DOHH2 (cell line): ENCODE measurements around the gene LRIF1.

ENCODE experiments used
- H3F3A ChIP-seq: fragments of 200-600 bp; sonication (generic), shearing (Covaris generic); 2 replicates; pipeline ENCODE4 v1.6.0; 2016; ENCODE audit warnings: antibody characterized with exemption, mild to moderate bottlenecking; ENCODE audit not compliant: control insufficient read depth, insufficient read depth
- H3K27ac ChIP-seq: fragments of 200-600 bp; sonication (generic); 2 replicates; pipeline ENCODE4 v1.5.1; 2014; ENCODE audit warnings: low read depth, mild to moderate bottlenecking, low read length, moderate library complexity
- H3K27me3 ChIP-seq: fragments of 200-600 bp; sonication (generic); 2 replicates; pipeline ENCODE4 v1.6.1; 2014; ENCODE audit warnings: mild to moderate bottlenecking, low read length, mixed read lengths; ENCODE audit not compliant: control insufficient read depth
- H3K36me3 ChIP-seq: fragments of 200-600 bp; sonication (generic); 2 replicates; pipeline ENCODE4 v1.6.1; 2014; ENCODE audit warnings: mild to moderate bottlenecking, low read length, moderate library complexity, mixed read lengths; ENCODE audit not compliant: control insufficient read depth
- H3K4me1 ChIP-seq: fragments of 200-600 bp; sonication (generic); 2 replicates; pipeline ENCODE4 v1.6.1; 2014; ENCODE audit warnings: mild to moderate bottlenecking, low read length, mixed read lengths; ENCODE audit not compliant: control insufficient read depth
- H3K4me2 ChIP-seq: fragments of 200-600 bp; sonication (generic); 2 replicates; pipeline ENCODE4 v1.6.0; 2014; ENCODE audit warnings: mild to moderate bottlenecking, low read length, moderate library complexity
- H3K4me3 ChIP-seq: fragments of 200-600 bp; sonication (generic); 2 replicates; pipeline ENCODE4 v1.5.1; 2014; ENCODE audit warnings: mild to moderate bottlenecking, low read length, mixed read lengths
- H3K79me2 ChIP-seq: fragments of 200-600 bp; sonication (generic); 2 replicates; pipeline ENCODE4 v1.6.1; 2014; ENCODE audit warnings: mild to moderate bottlenecking, low read length, mixed read lengths; ENCODE audit not compliant: control insufficient read depth
- H3K9me2 ChIP-seq: fragments of 200-600 bp; sonication (generic); replicated peaks from 2 replicates; pipeline ENCODE4 v1.6.1; 2014; ENCODE audit warnings: mild to moderate bottlenecking, low read length, mixed read lengths; ENCODE audit not compliant: control insufficient read depth
- H3K9me3 ChIP-seq: fragments of 200-600 bp; sonication (generic); 2 replicates; pipeline ENCODE4 v1.6.1; 2014; ENCODE audit warnings: antibody characterized with exemption, low read length, mixed read lengths; ENCODE audit not compliant: control insufficient read depth, insufficient read depth
- H4K20me1 ChIP-seq: fragments of 200-600 bp; sonication (generic); 2 replicates; pipeline ENCODE4 v1.6.0; 2014; ENCODE audit warnings: low read depth, mild to moderate bottlenecking, antibody characterized with exemption, low read length, moderate library complexity; ENCODE audit not compliant: control insufficient read depth, insufficient read depth
- CTCF ChIP-seq: fragments of 200-600 bp; sonication (generic); IDR thresholded peaks from one replicate; pipeline ENCODE4 v1.5.1; 2014; ENCODE audit warnings: antibody characterized with exemption, mild to moderate bottlenecking, low read depth, low read length; ENCODE audit not compliant: poor library complexity, severe bottlenecking
- EZH2phosphoT487 ChIP-seq: fragments of 200-600 bp; sonication (generic); IDR thresholded peaks from 2 replicates; pipeline ENCODE4 v1.6.1; 2017; ENCODE audit warnings: borderline replicate concordance, mild to moderate bottlenecking, antibody characterized with exemption, low read length, moderate library complexity, mixed read lengths

The LRIF1 gene

GRCh38 chr1:110982320-110982719 is 18.6 kb upstream of the LRIF1 start:
- peaks cover 6% of the 10 kb centered on the region; the same call in 1 of the 2 replicates for H3K9me3 ChIP-seq
- H3K27ac ChIP-seq: no peak overlapping the region
- H3K27me3 ChIP-seq: no peaks in the 10 kb centered on the region
- no peaks in the 10 kb centered on the region for H3K79me2 ChIP-seq
- TF ChIP-seq CTCF (no peak), EZH2phosphoT487 (no peak)
- no peaks in the 10 kb centered on the region for H3K36me3 ChIP-seq
- no peaks in the 10 kb centered on the region for H3F3A ChIP-seq
- H3K4me1 ChIP-seq: no peaks in the 10 kb centered on the region
- no peak overlapping the region for H3K4me3 ChIP-seq
- no peaks in the 10 kb centered on the region for H3K9me2 ChIP-seq
- no peaks in the 10 kb centered on the region for H4K20me1 ChIP-seq
- no peak overlapping the region for H3K4me2 ChIP-seq

GRCh38 chr1:110979154-110979553 is 15.4 kb upstream of the LRIF1 start:
- no peaks in the 10 kb centered on the region for H3K9me2 ChIP-seq
- H3K27me3 ChIP-seq: no peaks in the 10 kb centered on the region
- H3K27ac ChIP-seq: no peak overlapping the region
- no peaks in the 10 kb centered on the region for H3F3A ChIP-seq
- H3K4me1 ChIP-seq: no peaks in the 10 kb centered on the region
- H3K79me2 ChIP-seq: no peaks in the 10 kb centered on the region
- no peak overlapping the region for H3K4me2 ChIP-seq
- TF ChIP-seq CTCF (no peak), EZH2phosphoT487 (no peak)
- no peaks in the 10 kb centered on the region for H4K20me1 ChIP-seq
- no peaks in the 10 kb centered on the region for H3K36me3 ChIP-seq
- H3K9me3 ChIP-seq: peaks cover 6% of the 10 kb centered on the region; the same call in 1 of the 2 replicates
- no peak overlapping the region for H3K4me3 ChIP-seq

- Histone ChIP-seq H3K9me3 (no peaks in the 10 kb centered on the region; the same call in 1 of the 2 replicates), H4K20me1 (no peaks in the 10 kb centered on the region), H3K36me3 (no peaks in the 10 kb centered on the region), H3F3A (no peaks in the 10 kb centered on the region), H3K4me1 (no peaks in the 10 kb centered on the region), H3K27me3 (no peaks in the 10 kb centered on the region; the same call in 1 of the 2 replicates), H3K27ac (no peak overlapping the region), H3K9me2 (no peaks in the 10 kb centered on the region), H3K79me2 (no peaks in the 10 kb centered on the region), H3K4me2 (no peak overlapping the region), H3K4me3 (no peak overlapping the region)
- TF ChIP-seq CTCF (no peak), EZH2phosphoT487 (no peak)
These were observed 12.4 kb upstream of the LRIF1 start for GRCh38 chr1:110976089-110976488.
